ENCODE results near the gene FOXD4L1.
"Not testable (repeated sequence)": the region's sequence is repeated elsewhere in the genome, so short reads cannot be mapped to it uniquely, and the experiment has no call there.

The FOXD4L1 gene

DNA sequence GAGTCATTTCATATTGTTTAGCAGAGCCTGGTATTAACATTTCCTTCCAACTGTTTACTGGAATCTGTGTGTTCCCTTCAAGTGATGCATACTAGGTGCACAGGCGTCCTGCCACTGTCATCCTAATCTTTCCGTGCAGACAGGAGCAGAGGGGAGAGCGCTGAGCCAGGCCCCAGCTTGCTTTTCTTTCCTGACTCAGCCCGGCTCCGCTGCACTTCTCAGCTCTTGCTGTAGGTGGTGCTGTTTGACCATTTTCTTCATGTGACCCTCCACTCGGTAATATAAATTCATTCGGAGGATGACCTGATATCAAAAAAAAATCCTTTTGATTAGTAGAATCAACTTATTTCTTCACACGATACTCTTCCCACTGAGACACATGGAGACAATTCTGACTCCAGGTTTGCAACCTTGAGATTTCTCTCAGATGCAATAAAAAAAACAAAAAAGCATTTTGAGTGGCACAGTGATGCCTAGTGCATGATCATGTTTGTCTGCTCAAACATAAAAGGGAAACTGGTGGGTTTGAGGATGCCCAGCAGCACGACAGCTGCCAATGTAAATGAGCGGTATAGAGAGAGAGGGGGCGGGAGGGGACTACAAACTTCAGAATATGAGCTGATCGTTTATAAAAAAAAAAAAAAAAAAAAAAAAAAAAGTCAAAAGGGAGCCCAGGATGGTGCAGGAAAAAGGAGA is 29.0 kb downstream of the FOXD4L1 start:
- DNase-seq, result not testable (repeated sequence)

DNA sequence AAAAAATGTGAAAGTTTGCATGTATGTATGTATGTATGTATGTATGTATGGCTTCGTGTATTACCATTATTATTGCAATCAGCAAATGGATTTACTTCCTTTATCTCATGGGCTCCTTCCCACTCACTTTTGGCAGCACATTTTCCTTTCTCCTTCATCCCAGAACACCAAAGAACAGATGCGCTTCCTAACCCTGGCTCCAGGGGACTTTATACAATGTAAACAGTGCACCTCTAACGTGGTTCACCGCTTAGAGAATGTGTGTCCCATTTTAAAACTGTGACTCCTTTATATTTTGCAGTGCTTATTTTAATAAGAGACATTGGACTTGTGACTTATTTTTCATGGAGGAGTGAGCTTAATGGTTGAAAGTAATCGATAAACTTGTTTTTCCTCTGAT is 29.7 kb downstream of the FOXD4L1 start:
- DNase-seq, result not testable (repeated sequence)

- not testable (repeated sequence) for DNase-seq
Observed at GRCh38 chr2:113528904-113529303, 30.4 kb downstream of the FOXD4L1 start.

- DNase-seq, result not testable (repeated sequence)
Observed at GRCh38 chr2:113532991-113533390, 34.5 kb downstream of the FOXD4L1 start.

DNA sequence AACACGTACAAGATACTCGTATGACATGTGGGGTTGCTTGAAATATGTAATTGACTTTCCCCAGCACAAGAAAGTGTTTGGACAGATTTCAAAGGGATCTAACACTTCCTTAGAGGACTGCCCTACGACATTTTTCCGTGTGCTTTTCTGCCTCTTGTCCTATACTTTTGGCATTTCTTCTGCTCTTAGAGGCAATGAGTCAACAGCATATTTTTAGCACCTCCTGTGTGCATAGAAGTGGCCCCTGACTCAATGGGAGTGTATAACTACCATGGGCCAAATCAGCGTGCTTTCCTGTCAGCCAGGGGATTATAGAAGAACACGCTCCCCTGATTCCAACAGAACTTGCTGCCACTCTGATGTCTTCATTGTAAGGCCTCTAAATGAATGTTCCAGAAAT is 38.1 kb downstream of the FOXD4L1 start:
- DNase-seq, result not testable (repeated sequence)

- not testable (repeated sequence) for DNase-seq
Observed at GRCh38 chr2:113540834-113541203, 42.4 kb downstream of the FOXD4L1 start.

DNA sequence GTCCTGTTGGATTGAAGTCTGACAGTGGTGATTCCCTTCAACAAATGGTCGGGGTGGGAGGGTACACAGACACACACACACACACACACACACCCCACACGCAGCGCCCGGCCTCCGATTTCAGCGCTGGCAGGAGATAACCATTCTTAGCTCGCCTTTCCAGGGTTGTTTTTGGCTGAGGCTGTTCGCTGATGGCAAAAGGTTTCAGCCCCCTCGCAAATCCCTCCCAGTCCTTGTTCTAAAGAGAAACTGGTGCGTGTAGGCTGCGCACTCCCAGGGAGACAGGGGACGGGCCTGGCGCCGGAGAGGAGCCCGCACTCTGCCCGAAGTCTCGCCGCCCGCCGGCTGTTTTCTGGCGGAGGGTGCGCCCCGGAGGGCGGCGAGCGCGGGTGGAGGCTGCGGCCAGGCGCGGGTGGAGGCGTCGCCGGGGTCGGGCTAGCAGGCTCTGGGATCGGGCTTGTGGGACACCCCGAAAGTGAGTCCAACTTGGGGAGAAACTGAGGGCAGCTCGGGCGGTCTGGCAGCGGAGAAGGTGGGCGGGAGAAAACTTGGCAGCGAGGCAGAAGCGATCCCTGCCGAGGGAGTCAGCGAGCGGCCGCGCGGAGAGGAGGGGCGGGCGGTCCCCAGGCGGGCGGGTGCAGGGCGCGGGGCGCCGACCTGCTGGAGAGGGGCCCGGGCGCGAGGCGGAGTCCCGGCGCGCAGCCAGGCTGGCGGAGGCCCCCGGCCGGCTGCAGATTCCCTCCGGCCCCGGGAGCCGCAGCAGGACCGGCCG is 42.9 kb downstream of the FOXD4L1 start:
- DNase-seq, result peak; percentile 66

DNA sequence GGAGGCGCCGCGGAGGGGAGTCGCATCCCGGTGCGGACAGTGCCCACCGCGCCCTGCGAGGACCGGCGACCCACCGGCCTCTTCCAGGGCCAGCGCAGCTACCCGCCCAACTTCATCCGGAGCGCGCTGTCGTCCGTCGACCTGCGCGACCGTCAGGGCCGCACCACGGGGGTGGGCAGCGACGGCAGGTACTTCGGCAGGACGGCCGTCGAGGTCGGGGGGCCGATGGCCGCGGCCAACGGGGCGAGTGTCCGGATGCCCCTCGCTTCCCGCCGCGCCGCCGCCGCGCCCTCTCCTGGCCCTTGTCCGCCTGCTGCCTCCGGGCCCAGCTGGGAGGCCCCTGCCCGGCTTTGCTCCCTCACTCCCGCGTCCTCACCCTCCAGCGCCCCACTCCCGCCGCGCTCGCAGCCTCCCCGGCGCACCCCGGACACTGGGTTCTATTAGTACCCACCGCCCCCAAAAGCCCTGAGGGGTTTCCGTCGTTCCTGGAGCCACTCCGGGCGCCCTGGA is 43.6 kb downstream of the FOXD4L1 start:
- DNase-seq, result not testable (repeated sequence)

DNA sequence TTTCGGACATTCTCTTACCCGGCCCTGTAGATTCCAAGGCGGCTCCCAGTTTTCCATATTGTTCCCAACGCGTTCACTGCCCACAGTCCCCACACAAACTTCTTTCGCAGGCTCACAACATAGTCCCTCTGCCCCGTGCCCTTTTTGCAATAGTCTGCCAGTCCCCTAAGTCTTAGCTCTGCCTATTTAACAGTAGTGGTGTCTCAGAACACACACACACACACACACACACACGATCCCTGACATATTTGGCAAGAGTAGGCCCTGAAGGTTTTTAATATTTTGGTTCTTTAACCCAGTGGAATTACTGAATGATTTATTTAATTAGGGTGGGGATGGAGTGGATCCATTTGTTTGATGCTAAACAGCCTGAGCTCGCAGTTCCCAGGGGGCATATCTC is 44.1 kb downstream of the FOXD4L1 start:
- not testable (repeated sequence) for DNase-seq

All from activated effector memory CD4-positive, alpha-beta T cell treated with anti-CD3 and anti-CD28 coated beads, Interleukin-2, amount 50 U/mL, for 16 hours (primary cell).